Muscle layer of duodenum (tissue), 2 donors: ENCODE data around the gene RNASE7.
"Not testable (repeated sequence)": the region's sequence is repeated elsewhere in the genome, so short reads cannot be mapped to it uniquely, and the experiment has no call there.

Experiments
- H3K27ac ChIP-seq: one replicate; pipeline ENCODE4 v1.7.0; 2013; ENCODE audit warnings: mild to moderate bottlenecking, low read length
- H3K27me3 ChIP-seq: one replicate; pipeline ENCODE4 v1.7.0; 2013; ENCODE audit warnings: low read depth, mild to moderate bottlenecking, control low read depth, low read length
- H3K36me3 ChIP-seq, 2 donors: one replicate each; pipeline ENCODE4 v1.7.0; 2013; ENCODE audit warnings: low read length in 2 of 2, control low read depth in 1 of 2, mild to moderate bottlenecking in 1 of 2; ENCODE audit not compliant: insufficient read depth in 2 of 2, control insufficient read depth in 1 of 2
- H3K4me1 ChIP-seq, 2 donors: one replicate each; pipeline ENCODE4 v1.7.0; 2013; ENCODE audit warnings: low read length in 2 of 2, mild to moderate bottlenecking in 2 of 2, control low read depth in 1 of 2, moderate library complexity in 1 of 2; ENCODE audit not compliant: insufficient read depth in 2 of 2, control insufficient read depth in 1 of 2
- H3K4me3 ChIP-seq, 2 donors: one replicate each; pipeline ENCODE4 v1.7.0; 2013; ENCODE audit warnings: low read length in 2 of 2, low read depth in 1 of 2, mild to moderate bottlenecking in 1 of 2
- H3K9me3 ChIP-seq, 2 donors: one replicate each; pipeline ENCODE4 v1.7.0; 2013; ENCODE audit warnings: low read length in 2 of 2, control low read depth in 1 of 2, mild to moderate bottlenecking in 1 of 2; ENCODE audit not compliant: control insufficient read depth in 1 of 2
- donor health status: healthy.

RNASE7 gene

DNA sequence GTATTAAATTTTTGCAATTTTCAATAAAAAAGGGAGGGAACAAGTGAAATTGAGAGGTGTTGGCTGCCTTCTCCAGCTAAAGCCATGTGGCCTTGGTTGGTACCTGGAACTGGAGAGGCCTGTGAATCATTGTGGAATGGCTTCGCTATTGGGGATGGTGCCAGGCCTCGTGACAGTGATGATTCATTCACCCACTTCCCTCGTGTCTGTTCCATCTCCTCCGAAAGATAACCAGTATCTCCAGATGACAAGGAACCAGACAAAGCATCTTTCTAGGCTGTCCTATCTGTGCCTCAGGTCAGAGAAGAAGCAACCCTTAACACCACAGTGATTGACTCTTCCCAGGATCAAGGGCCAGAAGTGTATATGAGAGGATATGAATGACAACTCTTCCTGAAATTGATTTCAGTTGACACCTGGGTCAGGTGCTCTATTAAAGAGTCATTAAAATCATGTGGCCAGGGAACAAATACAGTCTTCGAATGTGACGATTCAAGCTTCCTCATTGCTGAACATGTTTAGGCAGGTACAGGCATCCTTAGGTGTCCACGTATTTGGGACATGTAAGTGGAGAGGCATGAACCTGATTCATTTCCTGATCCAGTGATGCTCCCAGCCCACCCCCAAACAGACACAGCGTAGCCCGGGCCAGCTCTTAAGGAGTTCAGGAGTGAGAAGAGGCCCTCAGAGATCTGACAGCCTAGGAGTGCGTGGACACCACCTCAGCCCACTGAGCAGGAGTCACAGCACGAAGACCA lies at the start of gene RNASE7:
Gene RNASE7 (plus strand): TSS at position 687 of the 758 bp plus-strand sequence. CDS start 631 bp downstream, outside the sequence.
- H3K4me3 ChIP-seq, result no peak within 1 kb of the TSS
- peaks cover 23 to 30% of the 10 kb centered on the region in 2 donors for H3K4me1 ChIP-seq
- no peaks in the 10 kb centered on the region for H3K36me3 ChIP-seq
- no peaks in the 10 kb centered on the region for H3K27me3 ChIP-seq
- H3K27ac ChIP-seq, result no peak within 1 kb of the TSS
- H3K9me3 ChIP-seq, result no peaks in the 10 kb centered on the region

GRCh38 chr14:20996521-20996920 lies 45.6 kb upstream of the RNASE7 start:
- peaks cover 45 to 55% of the 10 kb centered on the region in 2 donors for H3K36me3 ChIP-seq
- H3K4me3 ChIP-seq, result no peak overlapping the region
- H3K9me3 ChIP-seq, result no peaks in the 10 kb centered on the region
- H3K27ac ChIP-seq, result no peak overlapping the region
- peaks cover 0 to 7% of the 10 kb centered on the region in 2 donors for H3K4me1 ChIP-seq
- no peaks in the 10 kb centered on the region for H3K27me3 ChIP-seq

DNA sequence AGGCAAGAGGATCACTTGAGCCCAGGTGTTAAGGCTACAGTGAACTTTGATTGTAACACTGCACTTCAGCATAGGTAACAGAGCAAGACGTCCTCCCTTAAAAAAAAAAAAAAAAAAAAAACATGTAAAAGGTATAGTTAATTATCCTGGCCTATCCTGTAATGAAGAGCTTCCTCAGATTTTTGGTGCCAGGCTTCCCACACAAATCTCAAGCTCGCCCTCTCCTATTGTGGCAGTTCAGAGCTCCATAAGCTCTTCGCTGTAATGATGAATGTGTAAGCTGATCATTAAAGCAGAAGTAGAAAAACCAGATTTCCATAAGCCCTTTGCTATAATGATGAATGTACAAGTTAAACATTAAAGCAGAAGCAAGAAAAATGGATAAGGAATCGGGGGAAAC lies 45.0 kb upstream of the RNASE7 start:
- no peaks in the 10 kb centered on the region for H3K9me3 ChIP-seq
- no peak overlapping the region for H3K27ac ChIP-seq
- no peaks in the 10 kb centered on the region for H3K27me3 ChIP-seq
- no peak overlapping the region for H3K4me3 ChIP-seq
- peaks cover 42 to 50% of the 10 kb centered on the region in 2 donors for H3K36me3 ChIP-seq
- peaks cover 0 to under 1% of the 10 kb centered on the region in 2 donors for H3K4me1 ChIP-seq

DNA sequence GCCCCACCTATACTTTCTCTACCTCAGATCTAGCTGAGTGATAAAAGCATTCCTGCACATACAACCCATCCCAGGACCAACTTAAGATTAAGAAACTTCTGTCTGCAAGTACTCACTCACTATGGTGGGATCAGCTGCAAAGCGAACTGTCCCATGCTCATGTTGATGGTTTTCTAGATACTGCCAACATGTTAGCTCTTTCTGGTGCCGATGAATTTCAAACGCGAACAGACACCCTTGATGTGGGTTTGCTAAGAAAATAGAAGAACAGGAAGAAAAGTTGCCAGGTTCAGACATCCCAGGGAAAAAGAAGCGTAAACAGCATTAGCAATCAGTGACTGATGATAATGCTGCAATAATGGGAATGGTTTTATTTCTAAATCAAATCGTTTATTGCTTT lies 44.6 kb upstream of the RNASE7 start:
- H3K27ac ChIP-seq, result no peak overlapping the region
- H3K36me3 ChIP-seq, result peaks cover 37 to 46% of the 10 kb centered on the region in 2 donors
- no peaks in the 10 kb centered on the region for H3K4me1 ChIP-seq
- no peaks in the 10 kb centered on the region for H3K9me3 ChIP-seq
- H3K27me3 ChIP-seq, result no peaks in the 10 kb centered on the region
- no peak overlapping the region for H3K4me3 ChIP-seq

DNA sequence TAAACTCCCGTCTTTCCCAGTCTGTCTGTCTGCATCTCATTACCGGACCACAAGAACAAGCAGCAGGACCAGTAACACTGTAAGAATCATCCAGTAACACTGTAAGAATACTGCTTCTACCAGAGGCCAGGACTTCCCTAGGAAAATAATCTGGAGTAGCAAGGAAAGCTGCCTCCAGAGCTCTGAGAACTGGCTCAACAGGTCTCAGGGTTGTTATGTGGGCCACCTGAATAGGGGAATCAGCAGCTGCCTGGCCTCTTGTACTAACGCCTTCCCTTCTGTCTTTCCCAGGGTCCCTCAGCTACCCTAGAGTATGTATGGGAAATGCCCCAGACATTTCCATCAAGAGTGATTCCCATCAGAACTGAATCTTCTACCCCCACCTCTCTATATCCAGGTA lies 44.0 kb upstream of the RNASE7 start:
- no peak overlapping the region for H3K4me3 ChIP-seq
- H3K27ac ChIP-seq, result no peak overlapping the region
- peaks cover 31 to 40% of the 10 kb centered on the region in 2 donors for H3K36me3 ChIP-seq
- H3K9me3 ChIP-seq, result no peaks in the 10 kb centered on the region
- H3K4me1 ChIP-seq, result no peaks in the 10 kb centered on the region
- H3K27me3 ChIP-seq, result no peaks in the 10 kb centered on the region

DNA sequence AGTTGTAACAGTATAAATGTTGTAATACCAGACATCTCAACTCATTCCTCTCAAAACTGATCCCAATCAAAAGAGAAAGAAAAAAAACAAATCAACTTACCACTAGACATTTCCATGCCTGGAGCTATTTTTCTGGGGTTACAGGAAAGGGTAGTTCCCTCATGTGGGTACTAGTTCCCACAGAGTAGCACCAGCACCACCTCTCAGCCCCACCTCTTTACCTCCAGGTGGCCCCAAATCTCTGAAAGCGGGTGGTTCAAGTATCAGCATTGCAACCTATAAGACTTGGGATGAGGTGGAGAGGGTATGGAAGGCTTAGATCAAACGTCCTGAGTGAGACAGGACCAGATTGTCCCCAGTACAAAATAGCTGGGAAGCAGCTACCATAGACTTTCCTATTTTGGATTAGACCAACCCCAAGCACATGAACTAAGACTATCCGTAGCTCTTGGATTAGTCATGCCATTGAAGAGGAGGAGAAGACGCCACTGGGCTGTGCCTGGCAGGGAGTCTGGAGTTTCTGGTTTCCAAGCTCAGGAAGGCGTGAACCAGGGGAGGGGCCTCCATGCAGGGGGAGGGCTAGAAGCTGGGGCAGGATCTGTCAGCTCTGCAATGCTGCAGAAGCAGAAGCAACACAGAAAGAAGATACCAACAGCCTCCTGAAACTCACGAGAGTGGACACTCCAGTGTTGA lies 43.3 kb upstream of the RNASE7 start, which contains the start of gene SLC39A2:
Gene SLC39A2 (plus strand): TSS at position 620 of the 693 bp plus-strand sequence. CDS start 154 bp downstream, outside the sequence.
- H3K9me3 ChIP-seq, result no peaks in the 10 kb centered on the region
- no peaks in the 10 kb centered on the region for H3K27me3 ChIP-seq
- H3K36me3 ChIP-seq, result peaks cover 29 to 33% of the 10 kb centered on the region in 2 donors
- H3K4me3 ChIP-seq, result no peak within 1 kb of the TSS
- H3K4me1 ChIP-seq, result no peaks in the 10 kb centered on the region
- H3K27ac ChIP-seq, result no peak within 1 kb of the TSS

- peaks cover 21 to 25% of the 10 kb centered on the region in 2 donors for H3K36me3 ChIP-seq
- no peaks in the 10 kb centered on the region for H3K9me3 ChIP-seq
- H3K4me3 ChIP-seq, result no peak overlapping the region
- H3K27ac ChIP-seq, result no peak overlapping the region
- no peaks in the 10 kb centered on the region for H3K27me3 ChIP-seq
- H3K4me1 ChIP-seq, result no peaks in the 10 kb centered on the region
Measured at GRCh38 chr14:20999591-20999990, 42.6 kb upstream of the RNASE7 start.

DNA sequence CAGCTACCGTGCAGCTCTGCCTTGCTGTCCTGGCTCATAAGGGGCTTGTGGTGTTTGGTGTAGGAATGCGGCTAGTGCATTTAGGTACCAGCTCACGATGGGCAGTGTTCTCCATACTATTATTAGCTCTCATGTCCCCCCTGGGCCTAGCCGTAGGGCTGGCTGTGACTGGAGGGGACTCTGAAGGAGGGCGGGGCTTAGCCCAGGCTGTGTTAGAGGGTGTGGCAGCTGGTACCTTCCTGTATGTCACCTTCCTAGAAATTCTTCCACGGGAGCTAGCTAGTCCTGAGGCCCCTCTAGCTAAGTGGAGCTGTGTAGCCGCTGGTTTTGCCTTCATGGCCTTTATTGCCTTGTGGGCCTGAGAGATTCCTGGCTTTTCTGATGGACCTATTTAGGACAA lies 40.9 kb upstream of the RNASE7 start:
- Histone ChIP-seq H3K36me3 (peaks cover 5 to 9% of the 10 kb centered on the region in 2 donors), H3K4me3 (no peak overlapping the region), H3K27ac (no peak overlapping the region), H3K4me1 (no peaks in the 10 kb centered on the region), H3K27me3 (no peaks in the 10 kb centered on the region), H3K9me3 (no peaks in the 10 kb centered on the region)

GRCh38 chr14:21003788-21004346 lies 38.3 kb upstream of the RNASE7 start:
- Histone ChIP-seq H3K9me3 (no peaks in the 10 kb centered on the region), H3K4me3 (no peak overlapping the region), H3K4me1 (no peaks in the 10 kb centered on the region), H3K27me3 (no peaks in the 10 kb centered on the region), H3K27ac (no peak overlapping the region), H3K36me3 (no peaks in the 10 kb centered on the region)

GRCh38 chr14:21009721-21010120 lies 32.4 kb upstream of the RNASE7 start:
- H3K36me3 ChIP-seq, H3K4me1 ChIP-seq, H3K27me3 ChIP-seq, H3K27ac ChIP-seq, H3K9me3 ChIP-seq, H3K4me3 ChIP-seq: not testable (repeated sequence)

- Histone ChIP-seq H3K27ac (no peak overlapping the region), H3K36me3 (no peaks in the 10 kb centered on the region), H3K4me3 (no peak overlapping the region)
Measured at GRCh38 chr14:21011136-21011535, 31.0 kb upstream of the RNASE7 start.

More at GRCh38 chr14:21011136-21011535, 31.0 kb upstream of the RNASE7 start:
- Histone ChIP-seq H3K9me3 (no peaks in the 10 kb centered on the region), H3K27me3 (no peaks in the 10 kb centered on the region), H3K4me1 (peaks cover 0 to 8% of the 10 kb centered on the region in 2 donors)
